ENCODE measurements around the gene CEP131.

The CEP131 gene

GRCh38 chr17:81160306-81160705 is 62.5 kb downstream of the CEP131 start:
- Histone ChIP-seq H3K9ac (ENCODE audit: low read length) (no peak overlapping the region), H2AFZ (ENCODE audit: low read depth, low read length, severe bottlenecking) (no peak overlapping the region), H4K20me1 (ENCODE audit: low read depth, low read length) (no peaks in the 10 kb centered on the region), H3K4me2 (ENCODE audit: low read depth, low read length, poor library complexity, severe bottlenecking) (no peak overlapping the region), H3K9me2 (replicated peaks; ENCODE audit: insufficient read depth, low read length) (no peaks in the 10 kb centered on the region), H3K27ac (ENCODE audit: low read depth, low read length) (no peak overlapping the region), H3K79me2 (ENCODE audit: insufficient read depth, low read length) (no peaks in the 10 kb centered on the region), H3K27me3 (ENCODE audit: low read length) (no peaks in the 10 kb centered on the region), H3K36me3 (ENCODE audit: low read length) (no peaks in the 10 kb centered on the region), H3F3A (ENCODE audit: insufficient read depth) (no peaks in the 10 kb centered on the region), H3K9me3 (ENCODE audit: insufficient read depth, low read length) (no peaks in the 10 kb centered on the region), H3K4me3 (ENCODE audit: insufficient read depth, low read length, poor library complexity, severe bottlenecking) (no peak overlapping the region)
- TF ChIP-seq EZH2phosphoT487 (conservative IDR thresholded peaks at IDR 0.05; ENCODE audit: low read length) (no peak), CTCF (IDR thresholded peaks at IDR 0.05; ENCODE audit: insufficient read depth, low read length, poor library complexity, severe bottlenecking) (no peak)

- H3K9me3 ChIP-seq (ENCODE audit: insufficient read depth, low read length), result no peaks in the 10 kb centered on the region
- no peak overlapping the region for H2AFZ ChIP-seq (ENCODE audit: low read depth, low read length, severe bottlenecking)
- H3K9ac ChIP-seq (ENCODE audit: low read length), result no peak overlapping the region
- no peak for TF ChIP-seq EZH2phosphoT487 (conservative IDR thresholded peaks at IDR 0.05; ENCODE audit: low read length)
- TF ChIP-seq CTCF (IDR thresholded peaks at IDR 0.05; ENCODE audit: insufficient read depth, low read length, poor library complexity, severe bottlenecking), result no peak
- H4K20me1 ChIP-seq (ENCODE audit: low read depth, low read length), result no peaks in the 10 kb centered on the region
- H3F3A ChIP-seq (ENCODE audit: insufficient read depth), result no peaks in the 10 kb centered on the region
- H3K36me3 ChIP-seq (ENCODE audit: low read length), result no peaks in the 10 kb centered on the region
- H3K9me2 ChIP-seq (replicated peaks; ENCODE audit: insufficient read depth, low read length), result no peaks in the 10 kb centered on the region
- H3K27ac ChIP-seq (ENCODE audit: low read depth, low read length), result no peak overlapping the region
- H3K79me2 ChIP-seq (ENCODE audit: insufficient read depth, low read length), result no peaks in the 10 kb centered on the region
- no peak overlapping the region for H3K4me2 ChIP-seq (ENCODE audit: low read depth, low read length, poor library complexity, severe bottlenecking)
- H3K27me3 ChIP-seq (ENCODE audit: low read length), result no peaks in the 10 kb centered on the region
- no peak overlapping the region for H3K4me3 ChIP-seq (ENCODE audit: insufficient read depth, low read length, poor library complexity, severe bottlenecking)
These were observed 63.0 kb downstream of the CEP131 start for GRCh38 chr17:81159611-81160265.

GRCh38 chr17:81158688-81159590 is 63.8 kb downstream of the CEP131 start:
- TF ChIP-seq EZH2phosphoT487 (conservative IDR thresholded peaks at IDR 0.05; ENCODE audit: low read length), result no peak
- Histone ChIP-seq H2AFZ (ENCODE audit: low read depth, low read length, severe bottlenecking) (no peak overlapping the region), H3K9ac (ENCODE audit: low read length) (no peak overlapping the region), H3K4me3 (ENCODE audit: insufficient read depth, low read length, poor library complexity, severe bottlenecking) (no peak overlapping the region), H3K4me2 (ENCODE audit: low read depth, low read length, poor library complexity, severe bottlenecking) (no peak overlapping the region), H3K36me3 (ENCODE audit: low read length) (no peaks in the 10 kb centered on the region), H3F3A (ENCODE audit: insufficient read depth) (no peaks in the 10 kb centered on the region), H3K27ac (ENCODE audit: low read depth, low read length) (no peak overlapping the region), H3K27me3 (ENCODE audit: low read length) (no peaks in the 10 kb centered on the region), H3K9me2 (replicated peaks; ENCODE audit: insufficient read depth, low read length) (no peaks in the 10 kb centered on the region), H4K20me1 (ENCODE audit: low read depth, low read length) (no peaks in the 10 kb centered on the region), H3K79me2 (ENCODE audit: insufficient read depth, low read length) (no peaks in the 10 kb centered on the region), H3K9me3 (ENCODE audit: insufficient read depth, low read length) (no peaks in the 10 kb centered on the region)

All from SU-DHL-6 (cell line).